Right lobe of liver (tissue), 4 donors: ENCODE results near the gene TBC1D24.

Source experiments
- CTCF ChIP-seq, 4 donors: fragments of 200-600 bp in 3 of 4; fragments of 450-650 bp in 1 of 4; IDR thresholded peaks; one replicate each; pipeline versions ENCODE4 v1.5.1 to v1.8.0; 2016 to 2022; ENCODE audit warnings: antibody characterized with exemption in 4 of 4, mild to moderate bottlenecking in 2 of 4
- POLR2A ChIP-seq: fragments of 450-650 bp; IDR thresholded peaks from one replicate; pipeline ENCODE4 v1.6.1; 2017; ENCODE audit warnings: antibody characterized with exemption, mild to moderate bottlenecking
- donor health status: DM: no; HTN: no; CAD: no.
- donor health status: DM: no; HTN: no; CAD: no.
- donor health status: DM: no; HTN: yes; CAD: no.

- TF ChIP-seq CTCF (IDR thresholded peaks at IDR 0.05) (no peak), POLR2A (no peak)
Measured at GRCh38 chr16:2485811-2486507, 11.0 kb downstream of the TBC1D24 start.
